Adipocyte (in vitro differentiated cells): ENCODE results near the gene CAMTA1.

Source experiments
- DNase-seq: peaks from one replicate; pipeline ENCODE4 v3.0.0-alpha.2; 2015; ENCODE audit warnings: low read depth
- H3K27me3 ChIP-seq: replicated peaks from 2 replicates; pipeline ENCODE4 v1.7.0; 2013; ENCODE audit warnings: mild to moderate bottlenecking, low read length, moderate library complexity; ENCODE audit not compliant: control insufficient read depth, insufficient read depth
- H3K36me3 ChIP-seq: 2 replicates; pipeline ENCODE4 v1.7.0; 2013; ENCODE audit warnings: low read length, mild to moderate bottlenecking, moderate library complexity; ENCODE audit not compliant: control insufficient read depth, insufficient read depth, severe bottlenecking
- H3K4me1 ChIP-seq: 2 replicates; pipeline ENCODE4 v1.7.0; 2013; ENCODE audit warnings: mild to moderate bottlenecking, low read length, moderate library complexity; ENCODE audit not compliant: control insufficient read depth, insufficient read depth
- H3K4me3 ChIP-seq: 2 replicates; pipeline ENCODE4 v1.7.0; 2013; ENCODE audit warnings: mild to moderate bottlenecking, low read length, moderate library complexity
- H3K9ac ChIP-seq: 2 replicates; pipeline ENCODE4 v1.7.0; 2013; ENCODE audit warnings: mild to moderate bottlenecking, low read length, moderate library complexity
- H3K9me3 ChIP-seq: 2 replicates; pipeline ENCODE4 v1.7.0; 2013; ENCODE audit warnings: mild to moderate bottlenecking, low read length, moderate library complexity; ENCODE audit not compliant: control insufficient read depth

CAMTA1 gene

GRCh38 chr1:7178336-7178735 lies 393.1 kb downstream of the CAMTA1 start:
- DNase-seq = no peak
- H3K27me3 ChIP-seq = peaks cover 9% of the 10 kb centered on the region
- H3K9me3 ChIP-seq = peaks cover 17% of the 10 kb centered on the region
- no peak overlapping the region for H3K4me3 ChIP-seq
- no peaks in the 10 kb centered on the region for H3K4me1 ChIP-seq
- H3K36me3 ChIP-seq = no peaks in the 10 kb centered on the region
- no peak overlapping the region for H3K9ac ChIP-seq

- Histone ChIP-seq H3K9me3 (peaks cover 17% of the 10 kb centered on the region), H3K9ac (no peak overlapping the region), H3K4me3 (no peak overlapping the region), H3K4me1 (no peaks in the 10 kb centered on the region), H3K36me3 (no peaks in the 10 kb centered on the region), H3K27me3 (peaks cover 9% of the 10 kb centered on the region)
- no peak for DNase-seq
Measured at GRCh38 chr1:7178741-7179140, 393.5 kb downstream of the CAMTA1 start.

GRCh38 chr1:7185721-7186120 lies 400.5 kb downstream of the CAMTA1 start:
- Histone ChIP-seq H3K9me3 (peaks cover 12% of the 10 kb centered on the region), H3K27me3 (peaks cover 10% of the 10 kb centered on the region), H3K36me3 (no peaks in the 10 kb centered on the region), H3K4me1 (no peaks in the 10 kb centered on the region), H3K9ac (no peak overlapping the region), H3K4me3 (no peak overlapping the region)
- DNase-seq = no peak

- Histone ChIP-seq H3K4me3 (no peak overlapping the region), H3K9ac (no peak overlapping the region), H3K9me3 (peaks cover 4% of the 10 kb centered on the region), H3K4me1 (no peaks in the 10 kb centered on the region), H3K27me3 (peaks cover 10% of the 10 kb centered on the region), H3K36me3 (no peaks in the 10 kb centered on the region)
- no peak for DNase-seq
Measured at GRCh38 chr1:7186382-7187111, 401.3 kb downstream of the CAMTA1 start.

GRCh38 chr1:7187112-7187493 lies 401.8 kb downstream of the CAMTA1 start:
- H3K9ac ChIP-seq = no peak overlapping the region
- H3K4me1 ChIP-seq = no peaks in the 10 kb centered on the region
- H3K4me3 ChIP-seq = no peak overlapping the region
- no peaks in the 10 kb centered on the region for H3K36me3 ChIP-seq
- no peaks in the 10 kb centered on the region for H3K9me3 ChIP-seq
- H3K27me3 ChIP-seq = peaks cover 10% of the 10 kb centered on the region
- DNase-seq = peak; percentile 5

GRCh38 chr1:7190261-7190660 lies 405.0 kb downstream of the CAMTA1 start:
- no peaks in the 10 kb centered on the region for H3K9me3 ChIP-seq
- no peaks in the 10 kb centered on the region for H3K36me3 ChIP-seq

GRCh38 chr1:7192453-7192852 lies 407.2 kb downstream of the CAMTA1 start:
- no peak for DNase-seq
- H3K9me3 ChIP-seq = no peaks in the 10 kb centered on the region
- no peak overlapping the region for H3K4me3 ChIP-seq
- H3K36me3 ChIP-seq = no peaks in the 10 kb centered on the region
- H3K4me1 ChIP-seq = no peaks in the 10 kb centered on the region
- H3K9ac ChIP-seq = no peak overlapping the region
- peaks cover 14% of the 10 kb centered on the region for H3K27me3 ChIP-seq

More at GRCh38 chr1:7190261-7190660, 405.0 kb downstream of the CAMTA1 start:
- Histone ChIP-seq H3K4me1 (no peaks in the 10 kb centered on the region), H3K4me3 (no peak overlapping the region), H3K9ac (no peak overlapping the region), H3K27me3 (peaks cover 14% of the 10 kb centered on the region)
- DNase-seq = no peak

GRCh38 chr1:7196036-7196911 lies 411.0 kb downstream of the CAMTA1 start:
- Histone ChIP-seq H3K4me1 (no peaks in the 10 kb centered on the region), H3K27me3 (peaks cover 14% of the 10 kb centered on the region), H3K36me3 (no peaks in the 10 kb centered on the region), H3K9me3 (no peaks in the 10 kb centered on the region), H3K4me3 (no peak overlapping the region), H3K9ac (no peak overlapping the region)
- DNase-seq = no peak

- H3K9ac ChIP-seq = no peak overlapping the region
- no peaks in the 10 kb centered on the region for H3K4me1 ChIP-seq
- H3K4me3 ChIP-seq = no peak overlapping the region
- peaks cover 4% of the 10 kb centered on the region for H3K9me3 ChIP-seq
- DNase-seq = no peak
- H3K36me3 ChIP-seq = no peaks in the 10 kb centered on the region
- peaks cover 10% of the 10 kb centered on the region for H3K27me3 ChIP-seq
Measured at GRCh38 chr1:7198664-7199063, 413.4 kb downstream of the CAMTA1 start.

- no peaks in the 10 kb centered on the region for H3K4me1 ChIP-seq
Measured at GRCh38 chr1:7199077-7199779, 414.0 kb downstream of the CAMTA1 start.

More at GRCh38 chr1:7199077-7199779, 414.0 kb downstream of the CAMTA1 start:
- peaks cover 10% of the 10 kb centered on the region for H3K27me3 ChIP-seq
- no peak overlapping the region for H3K9ac ChIP-seq
- H3K4me3 ChIP-seq = no peak overlapping the region
- no peaks in the 10 kb centered on the region for H3K36me3 ChIP-seq
- no peak for DNase-seq
- peaks cover 4% of the 10 kb centered on the region for H3K9me3 ChIP-seq
